ENCODE results near the gene ADK. TPM values are rescaled to one million over a fixed set of nuclear protein-coding genes. Genes with fewer than 3 reads are reported as not detected.

ADK gene
- total and polyA plus RNA-seq, 10 donors: 11.1 to 40.5 (median 32.1) TPM

DNA sequence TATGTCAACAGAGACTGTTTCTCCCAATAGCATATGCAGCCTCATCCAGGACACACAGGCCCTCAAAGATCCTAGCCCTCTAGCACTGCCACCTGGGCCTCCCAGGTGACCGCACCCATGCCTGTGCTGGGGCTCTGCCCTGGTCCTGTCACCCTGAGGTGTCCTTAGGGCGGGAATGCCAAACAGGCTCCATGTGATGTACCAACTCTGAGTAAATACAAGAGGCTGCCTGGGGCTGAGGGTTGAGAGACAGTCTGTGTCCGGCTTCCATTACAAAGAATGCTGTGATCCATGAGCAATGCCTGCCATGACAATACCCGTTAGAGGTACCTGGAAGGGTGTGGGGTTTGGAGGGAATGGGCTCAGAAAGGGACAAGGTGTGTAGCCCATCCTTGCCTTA is 592.4 kb downstream of the ADK start:
- Histone ChIP-seq H3K4me3 (no peak overlapping the region), H3K27me3 (replicated peaks in 1 of 7) (no peaks in the 10 kb centered on the region), H3K36me3 (no peaks in the 10 kb centered on the region), H3K27ac (no peak overlapping the region), H3K9me3 (no peaks in the 10 kb centered on the region), H3K4me1 (peaks cover 6 to 18% (median 14%) of the 10 kb centered on the region in 6 donors)
- intact Hi-C loops (cut with DNase I; ENCODE audit: low total_unique reads): no loop called here
- TF ChIP-seq, protein P1, sequence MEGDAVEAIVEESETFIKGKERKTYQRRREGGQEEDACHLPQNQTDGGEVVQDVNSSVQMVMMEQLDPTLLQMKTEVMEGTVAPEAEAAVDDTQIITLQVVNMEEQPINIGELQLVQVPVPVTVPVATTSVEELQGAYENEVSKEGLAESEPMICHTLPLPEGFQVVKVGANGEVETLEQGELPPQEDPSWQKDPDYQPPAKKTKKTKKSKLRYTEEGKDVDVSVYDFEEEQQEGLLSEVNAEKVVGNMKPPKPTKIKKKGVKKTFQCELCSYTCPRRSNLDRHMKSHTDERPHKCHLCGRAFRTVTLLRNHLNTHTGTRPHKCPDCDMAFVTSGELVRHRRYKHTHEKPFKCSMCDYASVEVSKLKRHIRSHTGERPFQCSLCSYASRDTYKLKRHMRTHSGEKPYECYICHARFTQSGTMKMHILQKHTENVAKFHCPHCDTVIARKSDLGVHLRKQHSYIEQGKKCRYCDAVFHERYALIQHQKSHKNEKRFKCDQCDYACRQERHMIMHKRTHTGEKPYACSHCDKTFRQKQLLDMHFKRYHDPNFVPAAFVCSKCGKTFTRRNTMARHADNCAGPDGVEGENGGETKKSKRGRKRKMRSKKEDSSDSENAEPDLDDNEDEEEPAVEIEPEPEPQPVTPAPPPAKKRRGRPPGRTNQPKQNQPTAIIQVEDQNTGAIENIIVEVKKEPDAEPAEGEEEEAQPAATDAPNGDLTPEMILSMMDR (IDR thresholded peaks at IDR 0.05 in 8 of 11, conservative IDR thresholded peaks at IDR 0.05 in 3 of 11): no peak
- TF ChIP-seq POLR2AphosphoS5 (IDR thresholded peaks at IDR 0.05) (no peak), POLR2A (IDR thresholded peaks at IDR 0.05) (no peak)
- DNase-seq: no peak
- WGBS, 5 donors: 94 to 100% (median 98%) methylated on average over 4 of the region's 4 CpGs

DNA sequence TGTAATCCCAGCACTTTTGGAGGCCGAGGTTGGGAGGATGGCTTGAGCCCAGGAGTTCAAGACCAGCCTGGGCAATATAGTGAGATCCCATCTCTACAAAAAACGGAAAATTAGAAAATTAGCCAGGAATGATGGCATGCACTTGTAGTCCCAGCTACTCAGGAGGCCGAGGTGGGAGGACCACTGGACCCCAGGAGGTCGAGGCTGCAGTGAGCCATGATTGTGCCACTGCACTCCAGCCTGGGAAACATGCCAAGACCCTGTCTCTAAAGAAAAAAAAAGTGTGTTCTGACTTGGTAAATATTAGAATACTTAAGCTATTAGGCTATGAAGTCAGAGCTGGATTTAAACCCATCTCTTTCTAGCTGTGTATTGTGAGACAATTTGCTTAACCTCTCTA is 594.4 kb downstream of the ADK start:
- no peaks in the 10 kb centered on the region for H3K9me3 ChIP-seq
- H3K4me3 ChIP-seq: no peak overlapping the region
- intact Hi-C loops (cut with DNase I; ENCODE audit: low total_unique reads): no loop called here
- no peaks in the 10 kb centered on the region for H3K36me3 ChIP-seq
- TF ChIP-seq POLR2AphosphoS5 (IDR thresholded peaks at IDR 0.05): no peak
- TF ChIP-seq POLR2A (IDR thresholded peaks at IDR 0.05): no peak
- TF ChIP-seq, protein P1 (IDR thresholded peaks at IDR 0.05 in 8 of 11, conservative IDR thresholded peaks at IDR 0.05 in 3 of 11): no peak
- 74 to 90% (median 79%) methylated on average over 4 of the region's 4 CpGs for WGBS, 5 donors
- DNase-seq: no peak
- H3K27ac ChIP-seq: no peak overlapping the region
- H3K27me3 ChIP-seq (replicated peaks in 1 of 7): no peaks in the 10 kb centered on the region
- no peaks in the 10 kb centered on the region for H3K4me1 ChIP-seq

DNA sequence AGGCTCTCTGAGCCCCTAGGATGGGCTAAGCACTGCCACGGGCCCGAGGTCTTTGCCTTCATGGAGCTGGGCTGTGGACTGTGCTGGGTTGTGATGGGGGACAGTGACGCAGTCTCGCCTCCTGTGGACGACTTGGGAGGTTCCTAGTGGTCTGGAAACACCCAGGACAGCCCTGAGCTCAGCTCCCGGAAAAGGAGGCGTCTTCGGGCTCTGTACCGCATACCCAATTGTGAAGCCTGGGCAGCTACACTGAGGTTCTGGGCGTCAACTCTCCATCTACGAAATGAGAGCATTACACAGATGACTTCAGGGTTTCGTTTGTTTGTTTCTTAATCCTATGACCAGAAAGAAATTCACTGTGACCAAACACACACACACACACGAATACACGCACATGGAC is 595.8 kb downstream of the ADK start:
- DNase-seq: no peak
- no peak overlapping the region for H3K4me3 ChIP-seq
- H3K36me3 ChIP-seq: no peaks in the 10 kb centered on the region
- no peaks in the 10 kb centered on the region for H3K4me1 ChIP-seq
- no peak overlapping the region for H3K27ac ChIP-seq
- H3K9me3 ChIP-seq: no peaks in the 10 kb centered on the region
- WGBS, 5 donors: 89 to 94% (median 92%) methylated on average over 12 to 14 of the region's 14 CpGs
- TF ChIP-seq POLR2A (IDR thresholded peaks at IDR 0.05) (no peak), POLR2AphosphoS5 (IDR thresholded peaks at IDR 0.05) (no peak)
- TF ChIP-seq, protein P1 (IDR thresholded peaks at IDR 0.05 in 8 of 11, conservative IDR thresholded peaks at IDR 0.05 in 3 of 11): no peak
- no peaks in the 10 kb centered on the region for H3K27me3 ChIP-seq (replicated peaks in 1 of 7)
- intact Hi-C loops (cut with DNase I; ENCODE audit: low total_unique reads): no loop called here

DNA sequence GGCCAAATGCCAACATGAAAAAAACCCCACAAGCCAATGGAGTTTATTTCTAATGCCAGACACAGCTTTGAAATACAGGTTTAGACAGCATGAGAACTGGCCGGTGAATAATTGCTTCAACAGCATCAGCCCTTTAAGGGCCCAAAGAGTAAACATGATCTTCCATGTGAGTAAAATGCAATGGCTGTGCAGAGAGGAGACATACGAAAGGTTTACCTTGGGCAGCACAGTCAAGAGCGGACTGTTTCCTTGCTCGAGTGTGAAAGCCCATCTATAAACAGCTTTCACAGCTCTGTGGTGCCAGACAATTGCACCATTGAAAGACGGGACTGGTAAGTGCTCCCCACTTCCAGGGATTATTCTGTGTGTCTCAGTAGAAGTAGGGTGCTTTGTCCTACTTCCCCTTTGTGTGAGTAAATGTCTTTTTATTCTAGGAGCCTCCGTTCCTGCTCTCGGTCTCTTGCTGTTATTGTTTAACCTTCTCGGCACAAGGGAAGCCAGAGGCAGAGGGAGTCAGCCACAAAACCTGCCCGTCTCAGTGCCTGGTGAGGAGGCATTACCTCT is 597.5 kb downstream of the ADK start:
- Histone ChIP-seq H3K4me1 (peaks cover 0 to 4% (median 2%) of the 10 kb centered on the region in 6 donors), H3K27ac (no peak overlapping the region), H3K36me3 (no peaks in the 10 kb centered on the region), H3K4me3 (no peak overlapping the region), H3K27me3 (replicated peaks in 1 of 7) (no peaks in the 10 kb centered on the region), H3K9me3 (no peaks in the 10 kb centered on the region)
- no peak for DNase-seq
- 52 to 73% (median 61%) methylated on average over 9 of the region's 9 CpGs for WGBS, 5 donors
- TF ChIP-seq POLR2AphosphoS5 (IDR thresholded peaks at IDR 0.05): no peak
- intact Hi-C loops (cut with DNase I; ENCODE audit: low total_unique reads): no loop called here
